A673 (cell line): ENCODE data around the gene LBR.

Source experiments
- EZH2 ChIP-seq: fragments of 200-600 bp; sonication (generic); IDR thresholded peaks from 2 replicates; pipeline ENCODE4 v1.6.1; 2017; ENCODE audit warnings: borderline replicate concordance, low read depth, mild to moderate bottlenecking, mixed read lengths, antibody characterized with exemption, low read length; ENCODE audit not compliant: poor library complexity, severe bottlenecking
- TF ChIP-seq, protein P1 (sequence below): fragments of 300-800, 200-600 bp; sonication (generic); conservative IDR thresholded peaks from 2 replicates; pipeline ENCODE4 v1.5.1; 2017; ENCODE audit warnings: low read depth, mild to moderate bottlenecking, antibody characterized with exemption, low read length, moderate library complexity, mixed read lengths

DNA sequence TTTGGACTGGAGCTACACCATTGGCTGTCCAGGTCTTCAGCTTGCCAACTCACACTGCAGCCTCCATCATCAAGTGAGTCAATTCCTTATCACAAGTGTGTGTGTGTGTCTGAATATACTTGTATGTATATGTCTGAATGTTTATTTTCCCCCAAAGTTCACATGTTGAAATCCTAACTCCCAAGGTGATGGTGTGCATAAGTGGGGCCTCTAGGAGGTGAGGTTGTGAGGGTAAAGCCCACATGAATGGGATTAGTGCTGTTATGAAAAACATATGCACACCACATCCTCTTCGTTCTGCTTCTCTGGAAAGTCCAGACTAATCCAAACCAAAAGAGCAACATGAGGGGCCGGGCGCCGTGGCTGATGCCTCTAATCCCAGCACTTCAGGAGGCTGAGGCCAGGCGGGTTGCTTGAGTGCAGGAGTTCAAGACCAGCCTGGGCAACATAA, 48.7 kb upstream of the LBR start:
- TF ChIP-seq, protein P1, sequence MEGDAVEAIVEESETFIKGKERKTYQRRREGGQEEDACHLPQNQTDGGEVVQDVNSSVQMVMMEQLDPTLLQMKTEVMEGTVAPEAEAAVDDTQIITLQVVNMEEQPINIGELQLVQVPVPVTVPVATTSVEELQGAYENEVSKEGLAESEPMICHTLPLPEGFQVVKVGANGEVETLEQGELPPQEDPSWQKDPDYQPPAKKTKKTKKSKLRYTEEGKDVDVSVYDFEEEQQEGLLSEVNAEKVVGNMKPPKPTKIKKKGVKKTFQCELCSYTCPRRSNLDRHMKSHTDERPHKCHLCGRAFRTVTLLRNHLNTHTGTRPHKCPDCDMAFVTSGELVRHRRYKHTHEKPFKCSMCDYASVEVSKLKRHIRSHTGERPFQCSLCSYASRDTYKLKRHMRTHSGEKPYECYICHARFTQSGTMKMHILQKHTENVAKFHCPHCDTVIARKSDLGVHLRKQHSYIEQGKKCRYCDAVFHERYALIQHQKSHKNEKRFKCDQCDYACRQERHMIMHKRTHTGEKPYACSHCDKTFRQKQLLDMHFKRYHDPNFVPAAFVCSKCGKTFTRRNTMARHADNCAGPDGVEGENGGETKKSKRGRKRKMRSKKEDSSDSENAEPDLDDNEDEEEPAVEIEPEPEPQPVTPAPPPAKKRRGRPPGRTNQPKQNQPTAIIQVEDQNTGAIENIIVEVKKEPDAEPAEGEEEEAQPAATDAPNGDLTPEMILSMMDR: no peak
- no peak for TF ChIP-seq EZH2
